Endothelial cell of umbilical vein (primary cell): Measurements from ENCODE around the gene CDC40.

Experiments used
- MAX ChIP-seq: IDR thresholded peaks from 2 replicates; pipeline ENCODE4 v1.6.1; 2011; ENCODE audit not compliant: insufficient read depth, insufficient read length
- MYC ChIP-seq: IDR thresholded peaks from one replicate; pipeline ENCODE4 v1.6.1; 2011; ENCODE audit warnings: mild to moderate bottlenecking, low read depth, low read length
- POLR2A ChIP-seq: IDR thresholded peaks from 2 replicates; pipeline ENCODE4 v1.6.1; 2012; ENCODE audit warnings: low read depth, mild to moderate bottlenecking, control low read depth, low read length
- POLR2AphosphoS5 ChIP-seq: IDR thresholded peaks from 2 replicates; pipeline ENCODE4 v1.6.1; 2012; ENCODE audit warnings: low read depth, mild to moderate bottlenecking, control low read depth, low read length, moderate library complexity; ENCODE audit not compliant: insufficient read depth
- TF ChIP-seq, protein P1 (sequence below), 2 donors: IDR thresholded peaks; 1 replicate in 1 of 2; 2 replicates in 1 of 2; pipeline ENCODE4 v1.5.1; 2011; ENCODE audit warnings: low read length in 2 of 2, mild to moderate bottlenecking in 2 of 2, moderate library complexity in 2 of 2, control low read depth in 1 of 2, inconsistent platforms in 1 of 2, low read depth in 1 of 2; ENCODE audit not compliant: insufficient read depth in 1 of 2; ENCODE audit errors: extremely low read depth in 1 of 2

DNA sequence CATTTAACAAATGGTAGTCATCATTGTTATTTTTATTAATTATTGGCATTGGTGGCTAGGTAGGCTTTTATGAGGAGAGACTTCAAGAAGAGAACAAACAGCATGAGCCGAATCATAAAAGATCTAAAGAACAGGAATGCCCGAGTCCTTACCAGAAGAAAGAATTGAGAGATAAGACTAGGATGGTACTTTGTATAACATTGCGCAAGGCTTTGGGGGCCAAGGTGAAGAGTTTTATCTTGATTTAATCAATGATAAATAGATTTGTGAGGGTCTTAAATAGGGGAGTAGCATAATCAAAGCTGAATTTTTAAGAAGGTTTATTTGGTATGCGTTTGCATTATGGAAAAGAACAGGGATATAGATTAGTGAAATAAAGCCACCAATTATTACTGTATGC, 15.4 kb downstream of the CDC40 start:
- TF ChIP-seq, protein P1, sequence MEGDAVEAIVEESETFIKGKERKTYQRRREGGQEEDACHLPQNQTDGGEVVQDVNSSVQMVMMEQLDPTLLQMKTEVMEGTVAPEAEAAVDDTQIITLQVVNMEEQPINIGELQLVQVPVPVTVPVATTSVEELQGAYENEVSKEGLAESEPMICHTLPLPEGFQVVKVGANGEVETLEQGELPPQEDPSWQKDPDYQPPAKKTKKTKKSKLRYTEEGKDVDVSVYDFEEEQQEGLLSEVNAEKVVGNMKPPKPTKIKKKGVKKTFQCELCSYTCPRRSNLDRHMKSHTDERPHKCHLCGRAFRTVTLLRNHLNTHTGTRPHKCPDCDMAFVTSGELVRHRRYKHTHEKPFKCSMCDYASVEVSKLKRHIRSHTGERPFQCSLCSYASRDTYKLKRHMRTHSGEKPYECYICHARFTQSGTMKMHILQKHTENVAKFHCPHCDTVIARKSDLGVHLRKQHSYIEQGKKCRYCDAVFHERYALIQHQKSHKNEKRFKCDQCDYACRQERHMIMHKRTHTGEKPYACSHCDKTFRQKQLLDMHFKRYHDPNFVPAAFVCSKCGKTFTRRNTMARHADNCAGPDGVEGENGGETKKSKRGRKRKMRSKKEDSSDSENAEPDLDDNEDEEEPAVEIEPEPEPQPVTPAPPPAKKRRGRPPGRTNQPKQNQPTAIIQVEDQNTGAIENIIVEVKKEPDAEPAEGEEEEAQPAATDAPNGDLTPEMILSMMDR (IDR thresholded peaks at IDR 0.05; ENCODE audit: extremely low read depth in 1 of 2, insufficient read depth in 1 of 2, low read depth in 1 of 2, low read length in 2 of 2), result no peak
- TF ChIP-seq POLR2A (no peak), MYC (no peak), POLR2AphosphoS5 (no peak), MAX (no peak)
